HCT116 (cell line): ENCODE results near the gene PHYKPL. TPM values are rescaled to one million over a fixed set of nuclear protein-coding genes. Genes with fewer than 3 reads are reported as not detected.

Source experiments
- ATAC-seq: fragments of 200-7000 bp; cut with Tn5 transposase; 2 replicates; pipeline ENCODE4 v1.9.1; 2020; ENCODE audit warnings: mild to moderate bottlenecking, moderate library complexity
- BruUV-seq: library from RNA; stranded (reverse); fragments of 400-500 nt; replicated peaks from 2 replicates; lab custom pipeline; 2021; lab: Mats Ljungman, UMichigan
- CTCF ChIA-PET: fragments of 300-600 bp; sonication (Branson Sonifier 250); formaldehyde crosslinking; loops from one replicate; lab custom pipeline; 2021; ENCODE audit warnings: antibody characterized with exemption; lab: Charles Lee
- POLR2A ChIA-PET: fragments of 300-600, 350-600 bp; sonication (Branson Sonifier 250); formaldehyde crosslinking; loops from one replicate; lab custom pipeline; 2021; ENCODE audit warnings: antibody characterized with exemption; lab: Charles Lee
- RAD21 ChIA-PET, 2 experiments: fragments of 300-600 bp; sonication (Branson Sonifier 250); formaldehyde crosslinking; loops; one replicate each; lab custom pipeline; 2023; ENCODE audit warnings: low total read pairs in 2 of 2; ENCODE audit not compliant: uncharacterized antibody in 2 of 2, unreplicated experiment in 2 of 2, low non-redundant PET in 1 of 2; lab: Charles Lee
- DNase-seq: peaks from one replicate; pipeline ENCODE4 v3.0.0-alpha.2; 2010; ENCODE audit warnings: low read depth, low spot score
- H2AFZ ChIP-seq: fragments of 200-600 bp; shearing (Covaris generic), sonication (generic); 2 replicates; pipeline ENCODE4 v1.6.1; 2017; ENCODE audit warnings: low read depth, mixed run types, mixed read lengths, antibody characterized with exemption, low read length; ENCODE audit not compliant: poor library complexity, severe bottlenecking
- H3K27ac ChIP-seq: 2 replicates; pipeline ENCODE4 v1.5.1; 2012; ENCODE audit warnings: low read depth, low read length
- H3K27me3 ChIP-seq: fragments of 200-600 bp; sonication (generic); 2 replicates; pipeline ENCODE4 v1.6.1; 2016; ENCODE audit warnings: mixed run types, low read length, mixed read lengths; ENCODE audit not compliant: insufficient read depth
- H3K36me3 ChIP-seq, 2 experiments: fragments of 200-500 bp in 1 of 2; fragments of 200-600 bp in 1 of 2; sonication (Bioruptor generic) in 1 of 2; sonication (generic) in 1 of 2; 2 replicates each; pipeline versions ENCODE4 v1.5.1 to v1.6.1; 2014 to 2016; ENCODE audit warnings: low read length in 2 of 2, inconsistent platforms in 1 of 2, mixed read lengths in 1 of 2, mixed run types in 1 of 2; ENCODE audit not compliant: insufficient read depth in 2 of 2, control insufficient read depth in 1 of 2
- H3K4me1 ChIP-seq, 2 experiments: fragments of 200-600 bp in 1 of 2; sonication (generic) in 1 of 2; 2 replicates each; pipeline versions ENCODE4 v1.5.1 to v1.6.1; 2012 to 2017; ENCODE audit warnings: low read length in 2 of 2, inconsistent platforms in 1 of 2, mild to moderate bottlenecking in 1 of 2, mixed read lengths in 1 of 2, mixed run types in 1 of 2, moderate library complexity in 1 of 2; ENCODE audit not compliant: insufficient read depth in 2 of 2, control insufficient read depth in 1 of 2
- H3K4me2 ChIP-seq: fragments of 200-600 bp; sonication (generic); 2 replicates; pipeline ENCODE4 v1.6.1; 2017; ENCODE audit warnings: mixed run types, low read length, mixed read lengths
- H3K4me3 ChIP-seq, 2 experiments: fragments of 200-600 bp in 1 of 2; sonication (generic) in 1 of 2; replicated peaks in 1 of 2; 2 replicates each; pipeline ENCODE4 v1.5.1; 2011 to 2016; ENCODE audit warnings: low read length in 2 of 2, control low read depth in 1 of 2, low read depth in 1 of 2, mild to moderate bottlenecking in 1 of 2, mixed read lengths in 1 of 2, mixed run types in 1 of 2
- H3K79me2 ChIP-seq: fragments of 200-600 bp; sonication (generic); 2 replicates; pipeline ENCODE4 v1.6.1; 2017; ENCODE audit warnings: mild to moderate bottlenecking, mixed run types, low read length, moderate library complexity, mixed read lengths; ENCODE audit not compliant: insufficient read depth
- H3K9ac ChIP-seq: fragments of 200-600 bp; sonication (generic); 2 replicates; pipeline ENCODE4 v1.6.1; 2016; ENCODE audit warnings: low read length, mixed read lengths
- H3K9me2 ChIP-seq: fragments of 200-600 bp; sonication (generic), shearing (Covaris generic); 2 replicates; pipeline ENCODE4 v1.6.1; 2017; ENCODE audit warnings: mixed run types, mild to moderate bottlenecking, moderate library complexity; ENCODE audit not compliant: insufficient read depth
- H3K9me3 ChIP-seq, 2 experiments: fragments of 200-500 bp in 1 of 2; fragments of 200-600 bp in 1 of 2; sonication (Bioruptor generic) in 1 of 2; sonication (generic) in 1 of 2; 2 replicates each; pipeline ENCODE4 v1.6.1; 2014 to 2017; ENCODE audit warnings: low read length in 2 of 2, mixed read lengths in 2 of 2, inconsistent platforms in 1 of 2, low read depth in 1 of 2, mild to moderate bottlenecking in 1 of 2, mixed run types in 1 of 2, moderate library complexity in 1 of 2; ENCODE audit not compliant: control insufficient read depth in 1 of 2, insufficient read depth in 1 of 2
- H4K20me1 ChIP-seq: fragments of 200-600 bp; sonication (generic), shearing (Covaris generic); 2 replicates; pipeline ENCODE4 v1.6.1; 2017; ENCODE audit warnings: mixed run types, mild to moderate bottlenecking, moderate library complexity; ENCODE audit not compliant: insufficient read depth
- ATF3 ChIP-seq: IDR thresholded peaks from 2 replicates; pipeline ENCODE4 v1.6.1; 2012
- CBX3 ChIP-seq: IDR thresholded peaks from 2 replicates; pipeline ENCODE4 v1.6.1; 2012; ENCODE audit warnings: low read depth
- CEBPB ChIP-seq: IDR thresholded peaks from 2 replicates; pipeline ENCODE4 v1.6.1; 2012; ENCODE audit warnings: low read depth
- ELF1 ChIP-seq: IDR thresholded peaks from 2 replicates; pipeline ENCODE4 v1.6.1; 2012; ENCODE audit warnings: low read depth, borderline replicate concordance
- EZH2 ChIP-seq: fragments of 200-600 bp; sonication (generic); IDR thresholded peaks from 2 replicates; pipeline ENCODE4 v1.6.1; 2017; ENCODE audit warnings: antibody characterized with exemption, mixed run types
- EZH2phosphoT487 ChIP-seq: fragments of 200-600 bp; IDR thresholded peaks from 2 replicates; pipeline ENCODE4 v1.6.1; 2018; ENCODE audit warnings: antibody characterized with exemption, borderline replicate concordance
- JUND ChIP-seq: IDR thresholded peaks from 2 replicates; pipeline ENCODE4 v1.6.1; 2012
- MAX ChIP-seq: IDR thresholded peaks from 2 replicates; pipeline ENCODE4 v1.6.1; 2012
- POLR2A ChIP-seq: IDR thresholded peaks from 2 replicates; pipeline ENCODE4 v1.7.0; 2011; ENCODE audit warnings: borderline replicate concordance; ENCODE audit not compliant: insufficient read depth, insufficient read length; ENCODE audit errors: extremely low read depth
- RAD21 ChIP-seq: IDR thresholded peaks from 2 replicates; pipeline ENCODE4 v1.6.1; 2012; ENCODE audit warnings: low read depth, mild to moderate bottlenecking
- SIN3A ChIP-seq: IDR thresholded peaks from 2 replicates; pipeline ENCODE4 v1.6.1; 2012; ENCODE audit warnings: low read depth
- SP1 ChIP-seq: IDR thresholded peaks from 2 replicates; pipeline ENCODE4 v1.6.1; 2012; ENCODE audit warnings: low read depth
- SRF ChIP-seq: IDR thresholded peaks from 2 replicates; pipeline ENCODE4 v1.6.1; 2012; ENCODE audit warnings: low read depth
- YY1 ChIP-seq: IDR thresholded peaks from 2 replicates; pipeline ENCODE4 v1.6.1; 2011; ENCODE audit warnings: low read length, low read depth, moderate library complexity, mild to moderate bottlenecking; ENCODE audit not compliant: insufficient replicate concordance; ENCODE audit errors: extremely low read depth
- intact Hi-C: fragments of 100-400 bp; cut with micrococcal nuclease; formaldehyde crosslinking; loops from 2 replicates; pipeline ENCODE4 v1.10.0; 2022
- total RNA-seq: library from RNA; stranded (reverse); gene quantifications from one replicate; pipeline ENCODE4 v1.2.1, GENCODE V29; 2021; ENCODE audit not compliant: unreplicated experiment
- TF ChIP-seq, protein P1 (sequence below): IDR thresholded peaks from 2 replicates; pipeline ENCODE4 v1.6.1; 2012; ENCODE audit warnings: low read depth

Gene PHYKPL
- total RNA-seq, 1 experiment from 2014 or later = 57.8 TPM

DNA sequence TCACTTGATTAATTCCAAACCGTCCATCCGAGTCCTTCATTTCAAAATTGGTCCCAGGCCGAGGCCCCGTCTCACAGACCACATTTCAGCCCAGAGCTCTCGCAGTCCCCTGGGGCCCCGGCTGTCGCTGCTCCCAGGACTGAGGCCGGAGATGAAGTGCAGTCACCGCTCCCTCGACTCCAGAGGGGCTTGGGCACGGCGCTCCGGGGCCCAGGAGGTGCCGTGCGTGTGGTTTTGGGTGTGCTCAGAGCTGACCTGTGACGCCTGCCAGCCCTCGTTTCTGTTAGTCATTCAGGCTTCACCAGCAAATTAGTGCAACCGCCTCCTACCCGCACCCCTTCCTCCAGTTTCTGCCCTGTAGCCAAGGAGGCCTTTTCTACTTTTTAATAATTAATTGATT is 48.7 kb upstream of the PHYKPL start:
- DNase-seq = no peak
- ChIA-PET CTCF (interaction anchor here (2.5 kb wide), 1 partner anchor 271 kb away, joined by 11 read pairs; no protein-coding TSS in a partner anchor), POLR2A (no interaction called here), RAD21 (no interaction called here)
- no peaks in the 10 kb centered on the region for H3K9me2 ChIP-seq
- no peaks in the 10 kb centered on the region for H3K36me3 ChIP-seq
- H3K9ac ChIP-seq = no peak overlapping the region
- no peaks in the 10 kb centered on the region for H4K20me1 ChIP-seq
- no peak overlapping the region for H3K4me3 ChIP-seq
- peaks cover 0 to 11% of the 10 kb centered on the region in 2 experiments; a peak in 2 of 4 replicates for H3K9me3 ChIP-seq
- H3K27ac ChIP-seq = no peak overlapping the region
- BruUV-seq = no TSS peak
- H3K4me1 ChIP-seq = peaks cover 0 to 4% of the 10 kb centered on the region in 2 experiments; a peak in 2 of 4 replicates
- no peak for TF ChIP-seq YY1
- no peak for TF ChIP-seq SRF
- TF ChIP-seq CBX3 = no peak
- TF ChIP-seq JUND = no peak
- no peak for TF ChIP-seq POLR2A
- no peak for TF ChIP-seq ELF1
- TF ChIP-seq MAX = no peak
- TF ChIP-seq EZH2 = no peak
- no peak for TF ChIP-seq RAD21
- no peak for TF ChIP-seq SIN3A
- TF ChIP-seq EZH2phosphoT487 = no peak
- TF ChIP-seq, protein P1, sequence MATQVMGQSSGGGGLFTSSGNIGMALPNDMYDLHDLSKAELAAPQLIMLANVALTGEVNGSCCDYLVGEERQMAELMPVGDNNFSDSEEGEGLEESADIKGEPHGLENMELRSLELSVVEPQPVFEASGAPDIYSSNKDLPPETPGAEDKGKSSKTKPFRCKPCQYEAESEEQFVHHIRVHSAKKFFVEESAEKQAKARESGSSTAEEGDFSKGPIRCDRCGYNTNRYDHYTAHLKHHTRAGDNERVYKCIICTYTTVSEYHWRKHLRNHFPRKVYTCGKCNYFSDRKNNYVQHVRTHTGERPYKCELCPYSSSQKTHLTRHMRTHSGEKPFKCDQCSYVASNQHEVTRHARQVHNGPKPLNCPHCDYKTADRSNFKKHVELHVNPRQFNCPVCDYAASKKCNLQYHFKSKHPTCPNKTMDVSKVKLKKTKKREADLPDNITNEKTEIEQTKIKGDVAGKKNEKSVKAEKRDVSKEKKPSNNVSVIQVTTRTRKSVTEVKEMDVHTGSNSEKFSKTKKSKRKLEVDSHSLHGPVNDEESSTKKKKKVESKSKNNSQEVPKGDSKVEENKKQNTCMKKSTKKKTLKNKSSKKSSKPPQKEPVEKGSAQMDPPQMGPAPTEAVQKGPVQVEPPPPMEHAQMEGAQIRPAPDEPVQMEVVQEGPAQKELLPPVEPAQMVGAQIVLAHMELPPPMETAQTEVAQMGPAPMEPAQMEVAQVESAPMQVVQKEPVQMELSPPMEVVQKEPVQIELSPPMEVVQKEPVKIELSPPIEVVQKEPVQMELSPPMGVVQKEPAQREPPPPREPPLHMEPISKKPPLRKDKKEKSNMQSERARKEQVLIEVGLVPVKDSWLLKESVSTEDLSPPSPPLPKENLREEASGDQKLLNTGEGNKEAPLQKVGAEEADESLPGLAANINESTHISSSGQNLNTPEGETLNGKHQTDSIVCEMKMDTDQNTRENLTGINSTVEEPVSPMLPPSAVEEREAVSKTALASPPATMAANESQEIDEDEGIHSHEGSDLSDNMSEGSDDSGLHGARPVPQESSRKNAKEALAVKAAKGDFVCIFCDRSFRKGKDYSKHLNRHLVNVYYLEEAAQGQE = no peak
- no peak for TF ChIP-seq ATF3
- TF ChIP-seq CEBPB = no peak
- no peak for TF ChIP-seq SP1
- no peak overlapping the region for H2AFZ ChIP-seq
- H3K4me2 ChIP-seq = no peak overlapping the region
- intact Hi-C loops = loop anchor here (2.0 kb wide), 1 partner anchor 449 kb away; the partner anchor contains the start of gene ZNF354A
- no peaks in the 10 kb centered on the region for H3K27me3 ChIP-seq
- H3K79me2 ChIP-seq = no peaks in the 10 kb centered on the region
- no peak for ATAC-seq
